CD4-positive, alpha-beta T cell (primary cell): Measurements from ENCODE around the gene PTGER1. TPM values are rescaled to one million over a fixed set of nuclear protein-coding genes. Genes with fewer than 3 reads are reported as not detected.

Experiments
- ATAC-seq: fragments of 200-7000 bp; cut with Tn5 transposase; one replicate; pipeline ENCODE4 v1.10.0; 2022; ENCODE audit warnings: mild to moderate bottlenecking; ENCODE audit not compliant: poor library complexity
- CTCF ChIA-PET: fragments of 350-600 bp; sonication (Branson Sonifier 250); formaldehyde crosslinking; loops from one replicate; lab custom pipeline; 2021; ENCODE audit warnings: antibody characterized with exemption, inconsistent platforms; lab: Charles Lee
- POLR2A ChIA-PET: fragments of 350-600 bp; sonication (Branson Sonifier 250); formaldehyde crosslinking; loops from one replicate; lab custom pipeline; 2021; ENCODE audit warnings: antibody characterized with exemption, inconsistent platforms; lab: Charles Lee
- DNase-seq, 14 experiments: peaks; one replicate each; pipeline ENCODE4 v3.0.0-alpha.2; 2013 to 2020; ENCODE audit warnings: mixed read lengths in 2 of 14
- H3K27ac ChIP-seq, 2 donors: one replicate each; pipeline versions ENCODE4 v1.5.1 to v1.7.0; 2013; ENCODE audit warnings: low read length in 2 of 2, low read depth in 1 of 2, mild to moderate bottlenecking in 1 of 2
- H3K27me3 ChIP-seq, 2 experiments: 1 replicate in 1 of 2; 2 replicates in 1 of 2; pipeline versions ENCODE4 v1.6.1 to v1.7.0; 2013; ENCODE audit warnings: low read length in 2 of 2, control low read depth in 1 of 2, mild to moderate bottlenecking in 1 of 2, moderate library complexity in 1 of 2; ENCODE audit not compliant: insufficient read depth in 2 of 2, control insufficient read depth in 1 of 2
- H3K36me3 ChIP-seq: one replicate; pipeline ENCODE4 v1.6.1; 2013; ENCODE audit warnings: low read length, control low read depth; ENCODE audit not compliant: insufficient read depth
- H3K4me1 ChIP-seq: one replicate; pipeline ENCODE4 v1.6.1; 2013; ENCODE audit warnings: low read length, control low read depth; ENCODE audit not compliant: insufficient read depth
- H3K4me3 ChIP-seq: one replicate; pipeline ENCODE4 v1.5.1; 2013; ENCODE audit warnings: mild to moderate bottlenecking, low read length, moderate library complexity
- H3K9me3 ChIP-seq, 2 experiments: 1 replicate in 1 of 2; 2 replicates in 1 of 2; pipeline versions ENCODE4 v1.6.1 to v1.7.0; 2013; ENCODE audit warnings: low read length in 2 of 2, mild to moderate bottlenecking in 2 of 2, control low read depth in 1 of 2, moderate library complexity in 1 of 2; ENCODE audit not compliant: control insufficient read depth in 1 of 2, insufficient read depth in 1 of 2
- H3K27ac Mint-ChIP-seq: one replicate; pipeline ENCODE4 v1.8.0; 2020; ENCODE audit warnings: mixed read lengths
- H3K27me3 Mint-ChIP-seq: one replicate; pipeline ENCODE4 v1.8.0; 2021; ENCODE audit warnings: mixed read lengths
- H3K36me3 Mint-ChIP-seq: one replicate; pipeline ENCODE4 v1.8.0; 2021; ENCODE audit warnings: low read depth, mixed read lengths
- H3K4me1 Mint-ChIP-seq: one replicate; pipeline ENCODE4 v1.8.0; 2021; ENCODE audit warnings: low read depth, mixed read lengths
- H3K4me3 Mint-ChIP-seq: one replicate; pipeline ENCODE4 v1.8.0; 2020; ENCODE audit warnings: mild to moderate bottlenecking, mixed read lengths
- H3K9me3 Mint-ChIP-seq: one replicate; pipeline ENCODE4 v1.8.0; 2020; ENCODE audit warnings: mixed read lengths
- intact Hi-C, 2 experiments: fragments of 100-400 bp; cut with DNase I in 1 of 2; cut with micrococcal nuclease in 1 of 2; formaldehyde crosslinking; loops; one replicate each; pipeline versions ENCODE4 v1.15.1 to v1.9.0; 2023 to 2025; cut with DNase I, micrococcal nuclease
- total RNA-seq, 174 experiments: library from RNA in 2 of 174; stranded (reverse) in 2 of 174; gene quantifications; one replicate each; pipeline ENCODE4 v1.2.3 and lab custom pipeline; 2021 to 2026
- TF ChIP-seq, protein P1 (sequence below): fragments of 200-600 bp; IDR thresholded peaks from one replicate; pipeline ENCODE4 v1.8.0; 2022; ENCODE audit warnings: antibody characterized with exemption, mild to moderate bottlenecking

Gene PTGER1
- total RNA-seq, 2 experiments from 2014 or later = not detected

DNA sequence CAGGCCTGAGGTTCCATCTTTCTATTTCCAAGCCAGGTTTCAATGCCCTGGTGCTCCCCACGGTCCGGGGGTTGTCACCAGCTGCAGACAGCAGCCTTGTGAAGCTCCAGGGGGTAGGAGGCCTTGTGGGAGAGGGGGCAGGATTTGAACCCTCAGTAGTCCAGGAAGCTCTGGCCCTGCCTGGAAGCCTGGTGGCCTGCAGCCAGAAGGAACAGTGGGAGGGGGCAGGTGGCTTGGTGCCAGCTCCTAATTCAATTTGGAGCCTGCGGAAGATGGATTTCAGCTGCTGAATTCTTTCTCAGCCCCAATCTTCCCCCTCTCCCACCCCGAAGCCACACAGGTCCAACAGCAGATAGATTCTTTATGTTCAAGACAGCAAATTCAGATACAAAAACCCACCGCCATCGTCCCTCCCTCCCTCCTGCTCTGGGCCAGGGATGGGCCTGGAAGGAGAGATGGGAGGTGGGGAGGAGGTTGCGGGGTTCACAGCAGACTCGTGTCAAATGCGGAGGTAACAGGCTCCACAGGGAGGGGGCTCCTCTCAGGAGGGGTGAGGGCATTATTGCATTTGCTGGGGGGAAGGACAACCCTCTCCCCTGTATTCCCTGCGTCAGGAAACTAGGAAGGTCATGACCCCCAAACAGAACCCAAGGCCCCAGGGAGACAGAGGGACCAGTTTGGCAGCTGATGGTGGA, 2.4 kb upstream of the PTGER1 start:
- Mint-ChIP-seq H3K4me1 (peaks cover 31% of the 10 kb centered on the region), H3K9me3 (no peaks in the 10 kb centered on the region), H3K27ac (no peak overlapping the region), H3K36me3 (no peaks in the 10 kb centered on the region), H3K27me3 (peaks cover 29% of the 10 kb centered on the region), H3K4me3 (no peak overlapping the region)
- intact Hi-C loops = loop anchor here in 1 of 2 experiments (10.0 kb wide), 1 partner anchor 593 kb away; no protein-coding TSS in a partner anchor
- Histone ChIP-seq H3K27me3 (peaks cover 19 to 20% of the 10 kb centered on the region in 2 experiments), H3K4me1 (peaks cover 35% of the 10 kb centered on the region), H3K4me3 (no peak overlapping the region), H3K27ac (no peak overlapping the region), H3K36me3 (peaks cover 32% of the 10 kb centered on the region), H3K9me3 (peaks cover 0 to 2% of the 10 kb centered on the region in 2 experiments)
- DNase-seq (no peak), ATAC-seq (no peak)
- POLR2A ChIA-PET = interaction anchor here (1.7 kb wide), 1 partner anchor 341 kb away, joined by 5 read pairs; the partner anchor contains the start of gene ASF1B
- TF ChIP-seq, protein P1, sequence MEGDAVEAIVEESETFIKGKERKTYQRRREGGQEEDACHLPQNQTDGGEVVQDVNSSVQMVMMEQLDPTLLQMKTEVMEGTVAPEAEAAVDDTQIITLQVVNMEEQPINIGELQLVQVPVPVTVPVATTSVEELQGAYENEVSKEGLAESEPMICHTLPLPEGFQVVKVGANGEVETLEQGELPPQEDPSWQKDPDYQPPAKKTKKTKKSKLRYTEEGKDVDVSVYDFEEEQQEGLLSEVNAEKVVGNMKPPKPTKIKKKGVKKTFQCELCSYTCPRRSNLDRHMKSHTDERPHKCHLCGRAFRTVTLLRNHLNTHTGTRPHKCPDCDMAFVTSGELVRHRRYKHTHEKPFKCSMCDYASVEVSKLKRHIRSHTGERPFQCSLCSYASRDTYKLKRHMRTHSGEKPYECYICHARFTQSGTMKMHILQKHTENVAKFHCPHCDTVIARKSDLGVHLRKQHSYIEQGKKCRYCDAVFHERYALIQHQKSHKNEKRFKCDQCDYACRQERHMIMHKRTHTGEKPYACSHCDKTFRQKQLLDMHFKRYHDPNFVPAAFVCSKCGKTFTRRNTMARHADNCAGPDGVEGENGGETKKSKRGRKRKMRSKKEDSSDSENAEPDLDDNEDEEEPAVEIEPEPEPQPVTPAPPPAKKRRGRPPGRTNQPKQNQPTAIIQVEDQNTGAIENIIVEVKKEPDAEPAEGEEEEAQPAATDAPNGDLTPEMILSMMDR = no peak
- CTCF ChIA-PET = no interaction called here

DNA sequence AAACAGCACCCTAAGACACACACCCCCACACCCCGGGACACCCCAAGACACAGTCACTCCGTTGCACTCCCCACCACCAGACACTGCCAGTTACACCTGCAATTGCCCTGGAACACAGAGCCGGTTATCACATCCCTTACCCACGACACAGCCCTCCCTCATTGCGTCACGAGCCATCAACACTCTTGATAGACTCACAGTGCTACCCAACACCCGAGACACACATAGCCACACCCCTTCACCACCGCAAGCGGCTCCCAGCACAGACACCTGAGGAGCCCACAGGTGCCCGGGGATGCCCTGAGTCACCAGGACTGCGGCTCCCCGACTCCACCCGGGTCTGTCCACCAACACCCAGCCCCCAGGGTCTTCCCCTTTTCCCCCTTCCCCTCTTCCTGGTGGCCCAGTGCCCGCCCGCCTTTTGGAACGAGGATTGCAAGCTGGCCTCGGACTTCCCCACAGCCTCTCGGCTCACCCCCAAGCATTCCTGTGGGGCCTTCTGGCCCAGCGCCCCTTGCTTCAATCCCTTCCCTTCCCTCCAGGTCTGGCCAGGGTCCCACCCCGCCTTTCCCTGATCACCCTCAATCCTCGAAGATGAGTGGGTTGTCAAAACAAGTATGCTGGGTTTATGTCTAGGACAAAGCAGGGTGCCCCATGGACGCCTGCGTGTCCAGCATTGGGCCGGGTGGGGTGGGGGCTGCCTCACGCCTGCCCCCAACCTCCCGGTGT, 1.7 kb upstream of the PTGER1 start:
- DNase-seq = peak in 6 of 14 experiments; percentile 23 to 82 (median 58)
- no peak overlapping the region for H3K27ac ChIP-seq
- H3K36me3 Mint-ChIP-seq = no peaks in the 10 kb centered on the region
- no peak overlapping the region for H3K27ac Mint-ChIP-seq
- peaks cover 33% of the 10 kb centered on the region for H3K27me3 Mint-ChIP-seq
- peaks cover 42% of the 10 kb centered on the region for H3K4me1 ChIP-seq
- H3K4me1 Mint-ChIP-seq = peaks cover 35% of the 10 kb centered on the region
- H3K9me3 Mint-ChIP-seq = no peaks in the 10 kb centered on the region
- ChIA-PET POLR2A (interaction anchor here (1.7 kb wide), 1 partner anchor 340 kb away, joined by 5 read pairs; the partner anchor contains the start of gene ASF1B), CTCF (no interaction called here)
- H3K36me3 ChIP-seq = peaks cover 24% of the 10 kb centered on the region
- peak overlapping the region; percentile 51 for H3K4me3 Mint-ChIP-seq
- H3K9me3 ChIP-seq = peaks cover 0 to 3% of the 10 kb centered on the region in 2 experiments
- TF ChIP-seq, protein P1 = no peak
- intact Hi-C loops = loop anchor here in 1 of 2 experiments (10.0 kb wide), 1 partner anchor 592 kb away; no protein-coding TSS in a partner anchor
- no peak overlapping the region for H3K4me3 ChIP-seq
- peaks cover 19 to 22% of the 10 kb centered on the region in 2 experiments for H3K27me3 ChIP-seq
- peak; percentile 35 for ATAC-seq

DNA sequence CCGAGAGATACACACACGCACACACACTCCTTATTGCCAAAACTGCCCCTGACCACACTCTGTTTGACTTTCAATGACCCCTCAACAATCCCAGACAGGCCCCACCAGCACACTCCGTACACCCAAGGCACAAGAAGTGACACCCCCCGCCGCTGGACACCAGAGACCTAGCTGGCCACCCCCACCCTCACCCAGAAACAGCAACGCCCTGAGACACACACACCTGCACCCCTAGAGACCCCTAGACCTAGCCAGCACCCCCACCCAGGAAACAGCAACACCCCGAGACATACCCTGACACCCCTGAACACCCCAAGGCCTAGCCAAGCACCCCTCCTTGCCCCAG, 1.1 kb upstream of the PTGER1 start:
- ChIA-PET POLR2A (no interaction called here), CTCF (no interaction called here)
- TF ChIP-seq, protein P1 = no peak
- H3K9me3 Mint-ChIP-seq = no peaks in the 10 kb centered on the region
- H3K9me3 ChIP-seq = peaks cover 0 to 3% of the 10 kb centered on the region in 2 experiments
- no peak overlapping the region for H3K27ac Mint-ChIP-seq
- peak overlapping the region; percentile 51 for H3K4me3 Mint-ChIP-seq
- H3K27me3 Mint-ChIP-seq = peaks cover 33% of the 10 kb centered on the region
- peaks cover 44% of the 10 kb centered on the region for H3K4me1 ChIP-seq
- no peaks in the 10 kb centered on the region for H3K36me3 Mint-ChIP-seq
- ATAC-seq = no peak
- H3K27me3 ChIP-seq = peaks cover 19 to 22% of the 10 kb centered on the region in 2 experiments
- no peak for DNase-seq
- H3K27ac ChIP-seq = no peak overlapping the region
- H3K4me1 Mint-ChIP-seq = peaks cover 36% of the 10 kb centered on the region
- intact Hi-C loops = loop anchor here in 1 of 2 experiments (10.0 kb wide), 1 partner anchor 591 kb away; no protein-coding TSS in a partner anchor
- H3K4me3 ChIP-seq = no peak overlapping the region
- peaks cover 26% of the 10 kb centered on the region for H3K36me3 ChIP-seq
